ENCODE data around the gene ACVRL1.

DNA sequence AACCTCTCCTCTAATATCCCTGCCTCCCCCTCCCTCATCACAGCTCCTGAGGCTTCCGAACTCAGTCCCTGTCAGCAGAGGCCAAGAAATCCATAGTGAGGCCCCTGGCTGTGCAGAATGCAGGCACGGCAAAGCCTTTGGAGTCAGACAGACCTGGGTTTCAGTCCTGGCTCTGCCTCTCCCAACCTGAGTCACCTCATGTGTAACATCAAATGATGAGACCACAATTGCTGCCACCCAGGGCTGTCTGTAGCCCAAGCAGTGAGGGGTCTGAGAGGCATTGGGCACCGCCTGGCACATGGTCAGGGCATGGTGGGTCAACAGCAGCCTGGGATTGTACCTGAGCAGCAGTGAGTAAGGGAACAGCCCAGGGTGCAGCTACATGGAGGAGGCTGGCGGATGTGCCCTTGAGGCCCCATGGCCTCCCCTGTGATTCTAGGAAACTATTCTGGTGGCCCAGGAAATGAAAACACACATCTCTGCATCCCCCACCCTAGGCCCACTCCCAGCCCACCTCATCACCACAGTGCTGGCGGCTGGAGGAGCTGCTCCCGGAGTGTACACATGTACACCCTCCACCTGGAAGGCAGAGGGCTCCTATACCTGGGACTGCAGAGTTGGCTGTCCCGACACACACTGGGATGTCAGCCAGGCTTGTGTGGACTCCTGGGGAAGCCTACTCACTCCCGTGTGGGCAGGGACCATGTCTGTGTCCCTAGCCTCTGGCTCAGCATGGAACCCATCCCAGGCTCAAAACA is 11.7 kb upstream of the ACVRL1 start:
- TF ChIP-seq POLR2A (IDR thresholded peaks at IDR 0.05) = no peak
- TF ChIP-seq, protein P1, sequence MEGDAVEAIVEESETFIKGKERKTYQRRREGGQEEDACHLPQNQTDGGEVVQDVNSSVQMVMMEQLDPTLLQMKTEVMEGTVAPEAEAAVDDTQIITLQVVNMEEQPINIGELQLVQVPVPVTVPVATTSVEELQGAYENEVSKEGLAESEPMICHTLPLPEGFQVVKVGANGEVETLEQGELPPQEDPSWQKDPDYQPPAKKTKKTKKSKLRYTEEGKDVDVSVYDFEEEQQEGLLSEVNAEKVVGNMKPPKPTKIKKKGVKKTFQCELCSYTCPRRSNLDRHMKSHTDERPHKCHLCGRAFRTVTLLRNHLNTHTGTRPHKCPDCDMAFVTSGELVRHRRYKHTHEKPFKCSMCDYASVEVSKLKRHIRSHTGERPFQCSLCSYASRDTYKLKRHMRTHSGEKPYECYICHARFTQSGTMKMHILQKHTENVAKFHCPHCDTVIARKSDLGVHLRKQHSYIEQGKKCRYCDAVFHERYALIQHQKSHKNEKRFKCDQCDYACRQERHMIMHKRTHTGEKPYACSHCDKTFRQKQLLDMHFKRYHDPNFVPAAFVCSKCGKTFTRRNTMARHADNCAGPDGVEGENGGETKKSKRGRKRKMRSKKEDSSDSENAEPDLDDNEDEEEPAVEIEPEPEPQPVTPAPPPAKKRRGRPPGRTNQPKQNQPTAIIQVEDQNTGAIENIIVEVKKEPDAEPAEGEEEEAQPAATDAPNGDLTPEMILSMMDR (IDR thresholded peaks at IDR 0.05) = no peak
